GM19452 (cell line): ENCODE measurements around the gene RBM8A.
"Not testable (repeated sequence)": the region's sequence is repeated elsewhere in the genome, so short reads cannot be mapped to it uniquely, and the experiment has no call there.

Experiments
- ATAC-seq: cut with Tn5 transposase; IDR thresholded peaks from one replicate; pipeline ENCODE4 v1.9.1; 2021; ENCODE audit not compliant: unreplicated experiment

The RBM8A gene

GRCh38 chr1:145956781-145957442 lies 29.6 kb upstream of the RBM8A start:
- ATAC-seq: no peak

DNA sequence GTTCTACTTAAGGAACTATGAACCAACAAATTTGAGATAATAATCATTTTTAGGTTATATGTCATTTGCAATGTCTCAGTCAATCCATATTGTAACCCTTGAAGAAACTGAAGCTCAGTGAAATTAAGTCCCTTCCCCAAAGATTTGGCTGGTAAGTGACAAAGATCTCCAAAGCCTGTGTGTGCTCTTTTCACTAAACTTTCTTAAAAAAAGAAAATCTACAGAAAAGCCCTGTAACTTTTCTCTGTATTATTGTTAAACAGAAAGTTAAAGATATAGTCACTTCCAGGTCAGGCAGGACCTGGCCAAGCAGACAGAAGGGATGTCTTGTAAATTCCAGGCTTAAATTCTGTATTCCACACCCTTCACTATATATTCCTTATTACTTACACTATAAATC lies 29.1 kb upstream of the RBM8A start:
- ATAC-seq: no peak

DNA sequence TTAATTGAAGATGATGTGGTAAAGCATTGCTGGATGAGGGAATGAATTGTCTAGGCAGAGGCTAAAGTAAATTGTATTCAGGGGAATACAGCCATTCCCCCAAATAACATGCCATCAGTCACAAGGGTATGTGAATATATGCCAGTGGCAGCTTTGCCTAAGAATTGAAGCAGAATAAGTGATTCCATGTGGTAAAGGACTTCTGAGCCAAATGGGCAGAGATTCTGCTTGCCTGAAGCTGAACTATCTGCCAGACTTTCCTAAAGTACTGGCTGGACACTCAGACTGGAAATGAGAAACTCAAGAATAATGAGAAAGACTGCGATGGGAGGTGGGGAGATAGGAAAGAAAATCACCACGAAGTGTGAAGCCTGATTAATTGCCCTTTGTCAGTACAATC lies 28.2 kb upstream of the RBM8A start:
- no peak for ATAC-seq

DNA sequence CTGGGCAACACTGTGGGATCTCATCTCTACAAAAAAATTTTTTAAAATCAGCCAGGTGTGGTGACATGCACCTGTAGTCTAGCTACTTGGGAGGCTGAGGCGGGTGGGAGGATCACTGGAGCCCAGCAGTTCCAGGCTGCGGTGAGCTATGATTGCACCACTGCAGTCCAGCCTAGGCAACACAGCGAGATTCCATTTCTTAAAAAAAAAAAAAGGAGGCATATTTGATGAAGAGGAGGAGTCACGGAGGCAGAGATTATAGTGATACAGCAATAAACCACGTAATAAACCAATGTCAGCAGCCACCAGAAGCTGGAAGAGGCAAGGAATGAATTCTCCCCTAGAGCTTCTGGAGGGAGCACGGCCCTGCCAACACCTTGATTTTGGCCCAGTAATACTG lies 26.6 kb upstream of the RBM8A start:
- no peak for ATAC-seq

DNA sequence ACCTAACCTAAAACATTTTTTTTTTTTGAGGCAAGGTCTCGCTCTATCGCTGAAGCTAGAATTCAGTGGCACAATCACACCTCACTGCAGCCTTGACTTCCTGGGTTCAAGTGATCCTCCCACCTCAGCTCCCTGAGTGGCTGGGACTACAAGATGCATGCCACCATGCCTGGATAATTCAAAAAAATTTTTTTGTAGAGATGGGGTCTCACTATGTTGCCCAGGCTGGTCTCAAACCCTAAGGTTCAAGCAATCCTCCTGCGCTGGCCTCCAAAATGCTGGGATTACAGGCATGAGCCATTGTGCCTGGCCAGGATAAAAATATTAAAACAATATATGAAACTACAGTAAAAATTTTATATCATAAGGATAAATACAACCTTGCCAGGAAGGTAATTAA lies 25.6 kb upstream of the RBM8A start:
- ATAC-seq: no peak

DNA sequence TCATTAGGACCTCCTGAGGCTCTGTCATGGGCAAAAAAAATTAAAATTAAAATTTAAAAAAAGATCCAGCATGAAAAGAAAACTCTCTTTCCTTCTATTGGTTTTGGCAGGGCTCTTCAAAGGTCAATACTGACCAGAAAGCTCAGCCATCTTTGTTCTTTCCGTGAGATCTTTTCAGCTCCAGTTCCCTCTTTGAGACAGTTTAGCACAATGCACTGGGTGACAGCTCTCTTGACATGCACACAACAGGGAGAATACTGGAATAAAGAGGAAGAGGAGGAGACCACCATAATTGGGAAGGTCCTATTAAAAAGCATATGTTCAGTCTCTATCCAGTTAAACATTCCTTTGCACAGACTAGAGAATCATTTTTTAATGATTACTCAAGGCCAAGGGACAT lies 24.2 kb upstream of the RBM8A start:
- no peak for ATAC-seq

GRCh38 chr1:145949219-145949618 lies 21.9 kb upstream of the RBM8A start:
- ATAC-seq: no peak

DNA sequence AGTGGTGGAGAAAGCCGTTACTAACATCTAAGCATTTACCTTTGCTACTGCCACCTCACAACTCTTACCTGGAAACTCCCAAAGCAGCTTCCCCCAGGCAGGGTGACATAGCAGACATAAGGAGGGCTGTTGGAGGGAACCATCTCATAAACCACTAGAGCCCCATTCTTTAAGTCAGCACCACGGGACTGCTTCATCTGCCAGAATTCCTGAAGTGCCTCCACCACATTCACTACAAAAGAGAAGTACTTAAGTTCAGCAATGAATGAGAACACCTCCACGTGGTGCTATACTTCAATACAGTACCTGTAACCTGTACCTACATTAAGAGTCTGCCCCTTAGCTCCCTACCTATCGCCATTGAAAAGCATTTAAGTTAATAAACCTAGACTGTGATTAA lies 20.3 kb upstream of the RBM8A start:
- ATAC-seq: no peak

GRCh38 chr1:145946477-145946986 lies 19.2 kb upstream of the RBM8A start:
- no peak for ATAC-seq

- ATAC-seq: no peak
These were observed 17.2 kb upstream of the RBM8A start for GRCh38 chr1:145944532-145944931.

DNA sequence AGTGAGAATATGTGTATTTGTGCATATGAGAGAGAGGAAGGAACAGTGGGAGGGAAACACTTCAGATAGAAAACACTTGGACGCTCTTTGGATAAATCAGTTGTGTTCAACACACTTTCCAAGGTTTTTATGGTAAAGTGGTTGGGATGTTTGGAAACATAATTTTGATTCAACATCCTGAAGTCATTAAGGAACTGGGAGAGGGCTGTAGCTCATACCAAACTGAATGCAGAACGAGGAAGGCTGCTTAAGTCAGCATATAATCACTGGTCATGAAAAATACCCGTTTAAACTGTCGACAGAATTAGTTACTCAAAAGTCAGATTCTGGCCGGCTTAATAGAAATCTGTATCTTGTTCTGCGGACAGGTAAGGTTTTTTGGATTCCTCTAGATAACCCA lies 15.6 kb upstream of the RBM8A start:
- ATAC-seq: no peak

DNA sequence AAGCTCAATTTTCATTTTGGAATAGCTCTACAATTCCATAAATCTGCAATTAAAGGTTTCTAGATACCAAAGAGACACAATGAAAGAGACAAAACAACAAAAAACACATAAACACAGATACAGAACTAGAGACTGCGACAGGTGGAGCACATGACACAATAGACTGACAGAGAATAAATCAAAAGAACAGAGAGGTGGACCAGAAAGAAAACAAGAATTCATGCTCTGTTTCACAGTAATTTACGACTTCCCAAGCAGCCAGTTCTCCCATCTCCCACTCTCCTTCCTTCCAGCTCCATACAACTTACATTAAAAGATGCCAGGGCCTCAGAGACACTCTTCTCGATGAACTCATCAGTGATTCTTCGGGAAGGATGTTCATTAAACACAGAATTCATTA lies 15.1 kb upstream of the RBM8A start:
- ATAC-seq: no peak

- ATAC-seq: no peak
These were observed 10.2 kb upstream of the RBM8A start for GRCh38 chr1:145937436-145937835.

DNA sequence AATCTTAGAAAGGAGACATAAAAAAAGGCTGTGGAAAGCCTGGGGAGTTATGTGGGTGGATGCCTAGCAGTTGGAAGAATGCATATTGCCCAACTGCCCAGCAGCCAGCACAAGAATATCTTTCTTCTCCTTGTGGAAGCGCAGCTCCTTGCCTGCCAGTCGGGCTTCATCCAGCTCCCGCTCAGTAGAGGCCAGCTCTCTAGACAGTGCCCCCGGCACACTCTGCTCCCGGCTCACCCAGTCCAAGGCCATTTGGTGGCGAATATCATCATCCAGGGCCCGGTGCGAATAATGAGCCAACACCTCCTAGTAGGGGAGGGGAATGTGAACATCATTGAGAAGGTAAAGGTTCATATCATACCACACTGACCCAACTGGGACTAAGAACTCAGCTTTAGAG lies 9.0 kb upstream of the RBM8A start:
- no peak for ATAC-seq

DNA sequence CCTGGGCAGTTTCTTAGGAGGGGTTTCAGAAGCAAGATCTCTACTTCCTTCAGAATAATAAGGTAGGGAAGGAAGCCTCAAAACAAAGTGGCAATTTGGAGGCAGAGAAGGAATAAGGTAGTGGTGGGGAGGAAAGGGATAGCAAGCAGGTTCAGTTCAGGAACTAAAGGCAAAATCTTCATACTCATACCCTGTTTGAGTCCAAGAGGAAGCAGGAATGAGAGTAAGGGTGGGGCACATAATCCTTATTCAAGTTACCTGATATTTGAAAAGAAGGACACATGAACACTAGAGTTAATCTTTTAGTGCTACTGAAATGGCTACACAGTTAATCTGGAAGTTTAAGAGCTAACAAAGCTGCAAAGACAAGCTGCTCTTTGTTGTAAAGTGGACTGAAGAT lies 8.4 kb upstream of the RBM8A start:
- no peak for ATAC-seq

DNA sequence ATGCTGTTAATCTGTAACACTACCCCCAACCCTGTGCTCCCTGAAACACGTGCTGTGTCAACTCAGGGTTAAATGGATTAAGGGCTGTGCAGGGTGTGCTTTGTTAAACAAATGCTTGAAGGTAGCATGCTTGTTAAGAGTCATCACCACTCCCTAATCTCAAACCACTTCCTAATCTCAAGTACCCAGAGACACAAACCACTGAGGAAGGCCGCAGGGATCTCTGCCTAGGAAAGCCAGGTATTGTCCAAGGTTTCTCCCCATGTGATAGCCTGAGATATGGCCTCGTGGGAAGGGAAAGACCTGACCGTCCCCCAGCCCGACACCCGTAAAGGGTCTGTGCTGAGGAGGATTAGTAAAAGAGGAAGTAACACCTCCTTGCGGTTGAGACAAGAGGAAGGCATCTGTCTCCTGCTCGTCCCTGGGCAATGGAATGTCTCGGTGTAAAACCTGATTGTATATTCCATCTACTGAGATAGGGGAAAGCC lies 5.3 kb upstream of the RBM8A start:
- not testable (repeated sequence) for ATAC-seq

DNA sequence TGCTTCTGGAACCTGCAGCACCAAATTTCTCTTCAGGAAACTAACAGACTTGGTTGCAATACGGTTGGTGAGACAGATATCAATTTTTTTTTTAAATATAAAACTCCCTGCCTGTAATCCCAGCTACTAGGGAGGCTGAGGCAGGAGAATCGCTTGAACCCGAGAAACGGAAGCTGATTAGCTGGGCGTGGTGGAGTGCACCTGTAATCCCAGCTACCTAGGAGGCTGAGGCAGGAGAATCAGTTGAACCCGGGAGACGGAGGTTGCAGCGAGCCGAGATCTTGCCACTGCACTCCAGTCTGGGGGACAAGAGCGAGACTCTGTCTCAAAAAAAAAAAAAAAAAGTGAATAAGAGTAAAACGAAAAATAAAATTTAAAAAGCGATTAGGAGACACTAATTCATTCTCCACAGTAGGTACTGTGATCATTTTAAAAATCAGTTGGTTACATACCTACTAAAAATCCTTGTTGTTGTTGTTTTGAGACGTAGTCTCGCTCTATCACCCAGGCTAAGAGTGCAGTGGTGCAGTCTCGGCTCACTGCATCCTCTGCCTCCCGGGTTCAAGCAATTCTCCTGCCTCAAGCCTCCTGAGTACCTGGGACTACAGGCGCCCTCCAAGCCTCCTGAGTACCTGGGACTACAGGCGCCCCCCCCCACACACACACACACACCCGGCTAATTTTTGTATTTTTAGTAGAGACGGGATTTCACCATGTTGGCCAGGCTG lies 796 bp upstream of the RBM8A start:
- no peak for ATAC-seq

DNA sequence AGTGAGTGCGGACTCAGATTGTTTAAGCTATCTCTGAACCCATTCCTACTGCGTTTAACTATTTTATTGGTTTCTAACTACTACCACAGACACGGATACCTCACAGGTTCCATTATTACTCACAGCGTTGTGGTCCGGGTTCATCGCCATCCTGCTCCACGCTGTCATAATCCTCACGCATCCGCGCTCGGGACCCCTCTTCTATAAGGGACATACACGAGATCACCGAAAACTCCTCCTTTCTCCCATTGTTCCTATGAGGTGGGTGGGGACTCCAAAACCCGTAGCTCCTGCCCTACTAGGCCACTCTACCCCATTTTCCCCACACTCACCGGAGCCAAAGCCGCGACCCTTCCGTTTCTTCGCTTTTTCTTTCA lies 610 bp downstream of the RBM8A start:
- no peak for ATAC-seq

DNA sequence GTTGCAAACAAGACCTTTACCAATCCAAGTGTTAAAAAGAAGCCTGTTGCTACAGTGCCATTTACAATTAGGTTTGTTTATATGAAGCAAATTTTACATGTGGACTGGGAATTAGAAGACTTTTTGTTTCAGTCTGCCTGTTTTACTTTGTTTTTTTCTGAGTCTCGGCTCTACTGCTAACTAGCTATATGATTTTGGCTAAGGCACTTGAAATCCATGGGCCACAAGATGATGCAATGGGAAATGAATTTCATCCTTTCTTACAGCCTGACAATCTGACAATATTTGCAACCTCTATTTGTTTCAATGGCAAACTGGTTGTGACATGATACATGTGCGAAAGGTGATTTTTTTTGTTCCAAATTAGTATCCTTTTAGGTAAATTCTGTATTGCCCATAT lies 5.0 kb downstream of the RBM8A start:
- ATAC-seq: no peak

DNA sequence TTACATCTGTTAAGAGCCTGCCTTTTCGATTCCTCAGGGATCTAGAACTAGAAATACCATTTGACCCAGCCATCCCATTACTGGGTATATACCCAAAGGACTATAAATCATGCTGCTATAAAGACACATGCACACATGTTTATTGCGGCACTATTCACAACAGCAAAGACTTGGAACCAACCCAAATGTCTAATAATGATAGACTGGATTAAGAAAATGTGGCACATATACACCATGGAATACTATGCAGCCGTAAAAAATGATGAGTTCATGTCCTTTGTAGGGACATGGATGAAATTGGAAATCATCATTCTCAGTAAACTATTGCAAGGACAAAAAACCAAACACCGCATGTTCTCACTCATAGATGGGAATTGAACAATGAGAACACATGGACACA lies 7.0 kb downstream of the RBM8A start:
- not testable (repeated sequence) for ATAC-seq

DNA sequence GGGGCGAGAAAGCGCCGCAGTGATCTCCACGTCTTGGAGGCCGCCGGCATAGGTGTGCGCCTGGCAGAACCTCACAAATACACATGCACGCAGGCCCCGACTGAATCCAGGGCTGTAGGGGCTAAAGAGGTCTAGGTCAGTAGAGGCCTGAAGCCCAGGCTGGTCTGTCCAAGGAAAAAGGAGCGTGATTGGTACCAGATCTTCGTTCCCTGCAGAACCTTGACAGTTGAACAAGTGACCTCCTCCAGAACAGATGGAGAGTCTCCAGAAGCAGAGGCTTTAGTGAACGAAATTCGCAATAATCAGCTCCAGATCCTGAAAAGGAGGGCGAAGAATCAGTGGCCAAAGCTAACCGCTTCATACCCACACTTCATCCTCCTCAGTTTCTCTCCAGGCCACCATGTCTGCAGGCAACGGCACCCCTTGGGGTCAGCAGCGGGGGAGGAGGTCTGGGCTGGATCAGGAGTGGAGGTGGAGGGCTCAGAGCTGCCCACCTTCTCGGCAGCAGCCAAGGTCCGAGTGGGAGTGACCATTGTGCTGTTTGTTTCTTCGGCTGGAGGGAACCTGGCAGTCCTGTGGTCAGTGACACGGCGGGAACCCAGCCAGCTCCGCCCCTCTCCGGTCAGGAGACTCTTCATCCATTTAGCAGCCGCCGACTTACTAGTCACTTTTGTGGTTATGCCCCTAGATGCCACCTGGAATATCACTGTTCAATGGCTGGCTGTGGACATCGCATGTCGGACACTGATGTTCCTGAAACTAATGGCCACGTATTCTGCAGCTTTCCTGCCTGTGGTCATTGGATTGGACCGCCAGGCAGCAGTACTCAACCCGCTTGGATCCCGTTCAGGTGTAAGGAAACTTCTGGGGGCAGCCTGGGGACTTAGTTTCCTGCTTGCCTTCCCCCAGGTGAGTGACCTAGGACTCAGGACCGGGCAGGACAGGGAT lies 8.0 kb downstream of the RBM8A start:
- peak; percentile 90 for ATAC-seq
